Measurements from ENCODE around the gene CPM.

- TF ChIP-seq CTCF (IDR thresholded peaks at IDR 0.05; ENCODE audit: insufficient read depth, low read length, poor library complexity, severe bottlenecking), result no peak
- TF ChIP-seq EZH2phosphoT487 (conservative IDR thresholded peaks at IDR 0.05; ENCODE audit: low read length), result no peak
Measured at GRCh38 chr12:68957273-68957672, 24.3 kb upstream of the CPM start.

All from SU-DHL-6 (cell line).